ENCODE measurements around the gene TUFM.

DNA sequence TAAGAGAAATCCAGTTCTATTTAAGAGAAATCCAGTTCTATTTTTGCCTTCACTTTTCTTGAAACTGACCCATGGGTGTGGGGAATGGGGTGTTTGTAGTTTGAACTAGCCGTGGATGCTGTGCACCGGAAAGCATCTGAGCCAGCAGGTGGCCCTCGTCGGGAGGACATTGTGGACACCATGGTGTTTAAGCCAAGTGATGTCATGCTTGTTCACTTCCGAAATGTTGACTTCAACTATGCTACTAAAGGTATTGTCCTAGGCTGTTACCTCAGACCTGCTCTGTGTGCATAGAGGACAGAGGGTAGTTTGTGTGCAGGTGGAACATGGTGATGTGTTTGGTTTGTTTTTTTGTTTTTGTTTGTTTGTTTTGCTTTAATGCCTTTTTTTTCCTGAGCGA is 20.0 kb downstream of the TUFM start:
- no peak for TF ChIP-seq CTCF (IDR thresholded peaks at IDR 0.05)
- TF ChIP-seq POLR2A (IDR thresholded peaks at IDR 0.05) = no peak
- TF ChIP-seq EP300 (IDR thresholded peaks at IDR 0.05) = no peak

All from ovary (tissue), 3 donors.